GM12865 (cell line): ENCODE measurements around the gene CALHM2.

Source experiments
- DNase-seq: peaks from one replicate; pipeline ENCODE4 v3.0.0; 2010; ENCODE audit warnings: low read depth
- H3K4me3 ChIP-seq: 2 replicates; pipeline ENCODE4 v1.5.1; 2011; ENCODE audit warnings: mild to moderate bottlenecking, low read depth, low read length, control low read depth
- CTCF ChIP-seq: IDR thresholded peaks from 2 replicates; pipeline ENCODE4 v1.5.1; 2011; ENCODE audit warnings: low read length, control low read depth, low read depth, inconsistent platforms; ENCODE audit not compliant: insufficient read depth; ENCODE audit errors: missing control alignments

The CALHM2 gene

DNA sequence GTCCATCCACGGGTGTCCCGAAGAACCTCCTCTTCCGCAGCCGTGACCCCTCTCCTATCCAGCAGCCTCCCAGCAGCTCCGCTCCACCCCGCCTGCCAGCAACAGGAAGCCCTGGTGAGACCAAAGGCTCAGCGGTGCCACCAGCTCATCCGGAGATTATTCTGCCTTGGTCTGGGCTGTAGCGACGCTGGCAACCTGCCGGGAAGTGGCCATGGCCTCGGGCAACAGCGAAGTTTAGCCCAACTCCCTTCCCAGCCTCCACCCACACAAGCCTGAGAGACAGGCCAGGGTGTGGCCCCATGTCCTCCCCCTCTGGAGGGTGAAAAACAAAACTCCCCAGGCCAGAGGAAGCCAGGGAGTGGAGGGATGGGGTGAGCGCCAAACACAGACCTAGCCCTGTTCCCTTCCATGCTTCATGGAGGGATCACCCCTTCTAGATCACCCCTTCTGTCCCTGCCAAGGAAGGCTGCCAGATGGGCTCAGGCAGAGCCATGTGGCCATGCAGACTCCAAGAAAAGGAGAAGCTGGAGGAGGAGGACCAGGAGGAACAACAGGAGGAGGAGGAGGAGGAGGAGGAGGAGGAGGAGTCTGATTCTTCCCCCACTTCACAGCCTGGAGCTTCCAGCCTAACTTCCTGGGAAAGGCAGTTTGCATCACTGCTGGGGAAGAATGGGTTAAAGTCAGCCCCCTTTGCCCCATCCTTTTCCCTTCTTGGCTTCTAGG is 918 bp downstream of the CALHM2 start:
- no peak for DNase-seq
- peak overlapping the region; percentile 86 for H3K4me3 ChIP-seq
- no peak for TF ChIP-seq CTCF

GRCh38 chr10:103450201-103450695 is 1.9 kb downstream of the CALHM2 start:
- TF ChIP-seq CTCF: no peak
- no peak for DNase-seq
- peak overlapping the region; percentile 86; the same call in 1 of the 2 replicates for H3K4me3 ChIP-seq

DNA sequence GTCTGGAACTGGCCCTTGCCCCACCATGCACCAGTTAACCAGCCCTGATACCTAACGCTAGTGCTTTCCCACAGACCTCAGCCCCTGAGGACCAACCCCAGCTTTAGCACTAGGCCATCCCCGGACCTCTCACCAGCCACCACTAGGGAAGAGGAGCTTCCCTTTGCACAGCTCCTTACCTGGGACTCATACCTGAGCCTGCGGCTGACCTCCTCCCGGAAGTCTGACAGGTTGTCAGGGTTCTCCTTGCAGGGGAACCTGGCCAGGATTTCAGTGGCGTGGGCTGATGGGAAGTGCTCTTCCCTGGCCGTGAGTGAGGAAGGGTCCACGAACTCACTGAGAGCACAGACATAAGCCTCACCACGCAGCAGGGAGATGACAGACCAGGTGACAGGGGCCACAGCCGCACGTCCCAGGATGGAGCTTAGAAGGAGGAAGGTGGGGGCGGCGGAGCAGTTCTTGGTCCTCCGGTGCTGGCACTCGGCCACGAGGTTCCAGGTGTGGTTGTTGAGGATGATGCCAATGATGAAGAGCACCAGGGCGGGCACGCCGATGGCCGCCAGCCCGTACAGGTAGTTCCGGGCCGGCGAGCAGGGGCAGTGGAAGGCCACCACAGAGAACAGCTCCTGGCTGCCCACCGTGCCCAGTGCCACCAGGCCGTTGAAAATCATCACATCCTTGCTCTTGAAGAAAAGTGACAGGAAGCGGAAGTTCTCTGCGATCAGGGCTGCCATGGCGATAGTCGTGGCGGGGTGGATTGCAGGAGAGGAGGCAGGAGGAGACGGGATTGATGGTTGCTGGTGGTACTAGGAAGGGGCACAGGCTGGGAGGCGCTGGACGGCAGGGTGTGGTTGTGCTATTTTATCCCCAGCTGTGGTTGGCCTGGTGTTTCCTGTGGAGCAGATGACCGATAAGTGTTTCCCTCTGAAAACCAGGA is 2.7 kb downstream of the CALHM2 start:
- no peak for TF ChIP-seq CTCF
- DNase-seq: no peak
- H3K4me3 ChIP-seq: no peak overlapping the region

DNA sequence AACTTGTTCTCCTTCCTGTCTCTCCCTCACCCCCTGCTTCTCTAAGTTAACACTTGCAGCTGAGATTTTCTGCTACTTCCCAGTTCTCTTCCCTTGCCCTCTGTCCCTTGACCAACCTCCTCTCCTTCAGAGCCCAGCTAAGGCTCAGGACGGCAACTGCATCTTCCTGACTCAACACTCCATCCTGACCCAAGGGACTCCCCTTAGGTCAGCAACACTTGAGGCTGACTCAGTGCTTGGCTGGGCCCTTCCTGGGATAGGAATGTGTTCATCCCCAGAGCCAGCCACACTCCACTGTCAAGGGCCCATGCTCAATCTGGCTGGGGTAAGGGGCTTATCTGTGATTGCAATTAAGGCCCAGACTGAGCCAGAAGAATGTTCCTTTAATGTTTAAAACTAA is 3.4 kb downstream of the CALHM2 start:
- no peak for DNase-seq
- no peak overlapping the region for H3K4me3 ChIP-seq
- no peak for TF ChIP-seq CTCF

- no peak for TF ChIP-seq CTCF
- no peak for DNase-seq
- H3K4me3 ChIP-seq: no peak overlapping the region
Observed at GRCh38 chr10:103447187-103447586, 5.0 kb downstream of the CALHM2 start.

- no peak for DNase-seq
- H3K4me3 ChIP-seq: no peak overlapping the region
- TF ChIP-seq CTCF: no peak
Observed at GRCh38 chr10:103445767-103446567, 6.2 kb downstream of the CALHM2 start.
